Prostate gland (tissue), 2 donors: ENCODE data around the gene MSANTD1.

Source experiments
- POLR2A ChIP-seq: fragments of 450-650 bp; IDR thresholded peaks from one replicate; pipeline ENCODE4 v1.6.1; 2016; ENCODE audit warnings: antibody characterized with exemption, mild to moderate bottlenecking
- TF ChIP-seq, protein P1 (sequence below), 4 experiments: fragments of 200-600 bp in 2 of 4; fragments of 450-650 bp in 2 of 4; sonication (generic) in 2 of 4; IDR thresholded peaks; 1 replicate in 3 of 4; 2 replicates in 1 of 4; pipeline ENCODE4 v1.5.1; 2016 to 2019; ENCODE audit warnings: antibody characterized with exemption in 4 of 4, mild to moderate bottlenecking in 2 of 4, moderate library complexity in 2 of 4

DNA sequence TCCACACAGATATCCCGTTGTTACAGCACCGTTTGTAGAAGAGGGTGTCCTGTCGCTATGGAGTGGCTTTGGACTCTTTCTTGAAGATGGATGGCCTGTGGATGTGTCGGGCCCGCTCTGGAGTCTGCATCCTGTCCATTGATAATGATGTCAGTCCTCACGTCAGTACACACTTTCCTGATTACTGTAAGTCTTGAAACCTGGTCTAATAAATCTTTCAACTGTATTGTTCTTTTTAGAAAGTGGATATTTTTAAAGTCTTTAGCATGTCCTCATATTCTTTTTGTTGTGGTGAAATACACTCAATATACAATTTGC, 14.9 kb downstream of the MSANTD1 start:
- no peak for TF ChIP-seq POLR2A
- TF ChIP-seq, protein P1, sequence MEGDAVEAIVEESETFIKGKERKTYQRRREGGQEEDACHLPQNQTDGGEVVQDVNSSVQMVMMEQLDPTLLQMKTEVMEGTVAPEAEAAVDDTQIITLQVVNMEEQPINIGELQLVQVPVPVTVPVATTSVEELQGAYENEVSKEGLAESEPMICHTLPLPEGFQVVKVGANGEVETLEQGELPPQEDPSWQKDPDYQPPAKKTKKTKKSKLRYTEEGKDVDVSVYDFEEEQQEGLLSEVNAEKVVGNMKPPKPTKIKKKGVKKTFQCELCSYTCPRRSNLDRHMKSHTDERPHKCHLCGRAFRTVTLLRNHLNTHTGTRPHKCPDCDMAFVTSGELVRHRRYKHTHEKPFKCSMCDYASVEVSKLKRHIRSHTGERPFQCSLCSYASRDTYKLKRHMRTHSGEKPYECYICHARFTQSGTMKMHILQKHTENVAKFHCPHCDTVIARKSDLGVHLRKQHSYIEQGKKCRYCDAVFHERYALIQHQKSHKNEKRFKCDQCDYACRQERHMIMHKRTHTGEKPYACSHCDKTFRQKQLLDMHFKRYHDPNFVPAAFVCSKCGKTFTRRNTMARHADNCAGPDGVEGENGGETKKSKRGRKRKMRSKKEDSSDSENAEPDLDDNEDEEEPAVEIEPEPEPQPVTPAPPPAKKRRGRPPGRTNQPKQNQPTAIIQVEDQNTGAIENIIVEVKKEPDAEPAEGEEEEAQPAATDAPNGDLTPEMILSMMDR (IDR thresholded peaks at IDR 0.05), result no peak
